GM23338 (cell line): Measurements from ENCODE around the gene TMEM242. TPM values are rescaled to one million over a fixed set of nuclear protein-coding genes. Genes with fewer than 3 reads are reported as not detected.

ENCODE experiments used
- ATAC-seq: fragments of 200-7000 bp; cut with Tn5 transposase; 3 replicates; pipeline ENCODE4 v1.9.1; 2020
- DNase-seq: peaks from one replicate; pipeline ENCODE4 v3.0.0-alpha.2; 2015; ENCODE audit warnings: low spot score
- H2AFZ ChIP-seq: fragments of 200-600 bp; sonication (generic); 2 replicates; pipeline ENCODE4 v1.8.0; 2016; ENCODE audit warnings: antibody characterized with exemption, mild to moderate bottlenecking, moderate library complexity
- H3F3A ChIP-seq: fragments of 200-600 bp; sonication (generic); replicated peaks from 2 replicates; pipeline ENCODE4 v1.8.0; 2017; ENCODE audit warnings: antibody characterized with exemption, mixed run types, low read depth
- H3K27ac ChIP-seq: fragments of 200-600 bp; sonication (generic); 2 replicates; pipeline ENCODE4 v1.6.1; 2016; ENCODE audit warnings: low read depth
- H3K27me3 ChIP-seq: fragments of 200-600 bp; sonication (generic); 2 replicates; pipeline ENCODE4 v1.8.0; 2016; ENCODE audit warnings: mild to moderate bottlenecking, mixed run types, moderate library complexity; ENCODE audit not compliant: insufficient read depth
- H3K36me3 ChIP-seq: fragments of 200-600 bp; sonication (generic); 2 replicates; pipeline ENCODE4 v1.8.0; 2016; ENCODE audit warnings: mild to moderate bottlenecking; ENCODE audit not compliant: insufficient read depth
- H3K4me1 ChIP-seq: fragments of 200-600 bp; sonication (generic); 2 replicates; pipeline ENCODE4 v1.8.0; 2016; ENCODE audit warnings: mild to moderate bottlenecking, moderate library complexity; ENCODE audit not compliant: insufficient read depth
- H3K4me2 ChIP-seq: fragments of 200-600 bp; sonication (generic); 2 replicates; pipeline ENCODE4 v1.7.1; 2017; ENCODE audit warnings: mixed run types
- H3K4me3 ChIP-seq: fragments of 200-600 bp; sonication (generic); 2 replicates; pipeline ENCODE4 v1.6.1; 2016; ENCODE audit warnings: mixed run types
- H3K79me2 ChIP-seq: fragments of 200-600 bp; sonication (generic); replicated peaks from 2 replicates; pipeline ENCODE4 v1.8.0; 2017; ENCODE audit warnings: mild to moderate bottlenecking; ENCODE audit not compliant: insufficient read depth
- H3K9me2 ChIP-seq: fragments of 200-600 bp; sonication (generic); 2 replicates; pipeline ENCODE4 v1.8.0; 2017; ENCODE audit not compliant: insufficient read depth
- H4K20me1 ChIP-seq: fragments of 200-600 bp; sonication (generic); replicated peaks from 2 replicates; pipeline ENCODE4 v1.8.0; 2017; ENCODE audit warnings: mild to moderate bottlenecking; ENCODE audit not compliant: insufficient read depth
- H3K27ac Mint-ChIP-seq: 2 replicates; pipeline ENCODE4 v1.8.0; 2020; ENCODE audit warnings: inconsistent platforms, mild to moderate bottlenecking, moderate library complexity, mixed read lengths
- H3K27me3 Mint-ChIP-seq: 3 replicates; pipeline ENCODE4 v1.8.0; 2022; ENCODE audit warnings: low read depth, mild to moderate bottlenecking, moderate library complexity, mixed read lengths, inconsistent platforms; ENCODE audit not compliant: insufficient read depth, poor library complexity
- H3K36me3 Mint-ChIP-seq: 3 replicates; pipeline ENCODE4 v1.8.0; 2021; ENCODE audit warnings: low read depth, mild to moderate bottlenecking, inconsistent platforms, moderate library complexity, mixed read lengths
- H3K4me1 Mint-ChIP-seq: 3 replicates; pipeline ENCODE4 v1.8.0; 2020; ENCODE audit warnings: mild to moderate bottlenecking, inconsistent platforms, mixed read lengths
- H3K4me3 Mint-ChIP-seq: 3 replicates; pipeline ENCODE4 v1.8.0; 2021; ENCODE audit warnings: moderate library complexity, mild to moderate bottlenecking, inconsistent platforms, mixed read lengths
- H3K9me3 Mint-ChIP-seq: 3 replicates; pipeline ENCODE4 v1.8.0; 2020; ENCODE audit warnings: moderate library complexity, mild to moderate bottlenecking, inconsistent platforms, mixed read lengths
- NANOG ChIP-seq: IDR thresholded peaks from 2 replicates; pipeline ENCODE4 v1.6.1; 2016; ENCODE audit warnings: antibody characterized with exemption, borderline replicate concordance
- POLR2AphosphoS5 ChIP-seq: IDR thresholded peaks from 2 replicates; pipeline ENCODE4 v1.6.1; 2016; ENCODE audit warnings: antibody characterized with exemption, low read depth
- STAT1 ChIP-seq: IDR thresholded peaks from one replicate; pipeline ENCODE4 v1.6.1; 2016; ENCODE audit warnings: antibody characterized with exemption; ENCODE audit not compliant: unreplicated experiment
- ZNF114 ChIP-seq: fragments of 250-450 bp; sonication (Bioruptor Pico); IDR thresholded peaks from 2 replicates; pipeline ENCODE4 v1.5.0; 2020; ENCODE audit warnings: mild to moderate bottlenecking, moderate library complexity
- polyA plus RNA-seq: library from polyadenylated mRNA; unstranded; fragments of >200 nt; fragmentation: Nextera tagmentation; extraction: Ambion mirVana; gene quantifications from 2 replicates; pipeline ENCODE4 v1.2.1, GENCODE V29; 2016
- total RNA-seq: library from RNA; depleted of rRNA; stranded (reverse); fragments of >200 nt; shearing (Covaris generic); gene quantifications from 2 replicates; pipeline ENCODE4 v1.2.3, GENCODE V29; 2014
- TF ChIP-seq, protein P1 (sequence below), 2 experiments: fragments of 200-600 bp in 1 of 2; sonication (generic) in 1 of 2; conservative IDR thresholded peaks; 2 replicates each; pipeline versions ENCODE4 v1.5.1 to v1.6.1; 2016 to 2017; ENCODE audit warnings: antibody characterized with exemption in 2 of 2, low read depth in 2 of 2, mild to moderate bottlenecking in 2 of 2, moderate library complexity in 1 of 2
- TF ChIP-seq, protein P2 (sequence below): IDR thresholded peaks from 2 replicates; pipeline ENCODE4 v1.6.1; 2016; ENCODE audit warnings: antibody characterized with exemption

Gene TMEM242
- total and polyA plus RNA-seq, 2 experiments from 2014 or later = 3.7 to 9.7 TPM

DNA sequence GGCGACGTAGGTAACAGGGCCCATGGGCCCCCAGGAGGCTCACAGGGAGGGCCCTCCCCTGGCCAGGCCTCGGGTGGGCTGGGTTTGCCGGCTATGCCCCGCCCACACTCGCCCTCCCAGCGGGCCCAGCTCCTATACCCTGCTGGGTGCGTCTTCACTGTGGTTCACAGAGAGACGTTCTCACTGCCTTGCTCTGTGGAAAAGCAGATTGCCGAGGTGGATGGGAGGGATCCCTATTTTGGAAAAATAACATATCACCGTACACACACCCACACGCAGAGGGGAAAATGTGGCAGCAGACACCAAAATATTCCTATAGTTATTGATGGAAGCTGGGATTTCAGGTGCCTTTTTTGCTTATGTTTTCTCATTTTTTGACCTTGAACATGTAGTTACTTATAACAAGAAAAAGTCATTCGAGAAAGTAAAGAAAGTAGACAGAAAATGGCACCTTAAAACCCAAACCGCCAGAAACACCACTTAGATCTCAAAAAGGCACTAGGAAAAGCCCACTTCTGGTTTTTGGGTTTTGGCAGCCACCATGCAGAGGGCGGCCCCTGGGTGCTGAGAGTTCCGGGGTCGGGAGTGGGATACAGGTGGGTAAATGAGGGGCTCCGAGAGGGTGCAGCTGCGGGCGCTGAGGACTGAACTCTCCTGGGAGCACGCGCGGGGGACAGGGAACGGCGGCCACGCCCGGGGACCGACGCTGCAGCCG, 49.4 kb downstream of the TMEM242 start:
- no peak overlapping the region for H3K27ac Mint-ChIP-seq

DNA sequence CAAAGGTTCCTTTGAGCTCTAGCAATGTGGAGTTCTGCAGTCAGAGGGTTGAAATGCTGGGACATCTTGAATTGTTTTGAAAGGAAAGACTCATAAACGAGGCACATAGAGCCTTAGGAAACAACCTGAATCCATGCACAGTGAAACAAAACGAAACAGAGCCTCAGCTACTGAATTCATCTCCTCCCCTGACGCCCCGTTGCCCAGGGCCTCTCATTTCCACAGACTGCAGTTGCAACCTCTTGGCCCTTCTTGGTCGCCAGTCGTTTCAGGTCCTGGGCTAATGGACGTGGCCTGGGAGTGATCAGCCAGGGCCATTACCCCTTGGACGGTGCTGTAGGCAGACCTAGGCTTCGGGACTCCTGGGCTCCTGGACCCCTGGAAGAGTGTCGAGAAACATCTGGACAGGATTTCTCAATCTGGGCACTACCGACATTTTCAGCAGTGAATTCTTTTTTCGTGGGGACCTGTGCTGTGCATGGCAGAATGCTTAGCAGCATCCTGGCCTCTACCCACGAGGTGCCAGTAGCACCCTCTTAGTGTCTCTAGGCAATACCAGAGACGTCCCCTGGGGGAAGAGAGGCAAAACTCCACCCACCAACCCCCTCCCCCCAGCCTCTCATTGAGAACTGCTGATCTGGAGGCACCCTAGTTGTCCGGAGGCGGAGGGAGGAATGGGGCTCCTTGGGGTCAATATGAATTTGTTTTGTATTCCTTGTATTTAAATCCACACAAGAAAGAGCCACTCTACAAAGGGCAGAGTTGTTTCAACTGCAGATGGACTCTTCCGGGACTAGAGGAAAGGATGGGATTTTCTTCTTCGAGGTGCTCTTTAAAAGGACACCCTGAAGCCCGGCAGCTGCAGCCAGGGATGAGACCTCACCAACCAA, 50.2 kb downstream of the TMEM242 start:
- no peak overlapping the region for H3K27ac ChIP-seq
- DNase-seq (peak; percentile 65), ATAC-seq (peak; percentile 47)
- peaks cover 21% of the 10 kb centered on the region for H3K27me3 ChIP-seq
- H3K27me3 Mint-ChIP-seq = peaks cover 14% of the 10 kb centered on the region
- peak overlapping the region; percentile 97 for H2AFZ ChIP-seq
- peaks cover 6% of the 10 kb centered on the region; the same call in 1 of the 3 replicates for H3K36me3 Mint-ChIP-seq
- peak overlapping the region; percentile 48; the same call in 2 of the 3 replicates for H3K4me3 Mint-ChIP-seq
- no peak for TF ChIP-seq NANOG
- TF ChIP-seq, protein P1, sequence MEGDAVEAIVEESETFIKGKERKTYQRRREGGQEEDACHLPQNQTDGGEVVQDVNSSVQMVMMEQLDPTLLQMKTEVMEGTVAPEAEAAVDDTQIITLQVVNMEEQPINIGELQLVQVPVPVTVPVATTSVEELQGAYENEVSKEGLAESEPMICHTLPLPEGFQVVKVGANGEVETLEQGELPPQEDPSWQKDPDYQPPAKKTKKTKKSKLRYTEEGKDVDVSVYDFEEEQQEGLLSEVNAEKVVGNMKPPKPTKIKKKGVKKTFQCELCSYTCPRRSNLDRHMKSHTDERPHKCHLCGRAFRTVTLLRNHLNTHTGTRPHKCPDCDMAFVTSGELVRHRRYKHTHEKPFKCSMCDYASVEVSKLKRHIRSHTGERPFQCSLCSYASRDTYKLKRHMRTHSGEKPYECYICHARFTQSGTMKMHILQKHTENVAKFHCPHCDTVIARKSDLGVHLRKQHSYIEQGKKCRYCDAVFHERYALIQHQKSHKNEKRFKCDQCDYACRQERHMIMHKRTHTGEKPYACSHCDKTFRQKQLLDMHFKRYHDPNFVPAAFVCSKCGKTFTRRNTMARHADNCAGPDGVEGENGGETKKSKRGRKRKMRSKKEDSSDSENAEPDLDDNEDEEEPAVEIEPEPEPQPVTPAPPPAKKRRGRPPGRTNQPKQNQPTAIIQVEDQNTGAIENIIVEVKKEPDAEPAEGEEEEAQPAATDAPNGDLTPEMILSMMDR (conservative IDR thresholded peaks at IDR 0.05; ENCODE audit: low read depth in 2 of 2) = peak; percentile 3 to 20; a peak in 1 of 4 replicates
- H3F3A ChIP-seq = 0 out of 2 replicates have a peak, but pooled peaks cover 3% of the 10 kb centered on the region
- H3K36me3 ChIP-seq = no peaks in the 10 kb centered on the region
- H3K4me2 ChIP-seq = peak overlapping the region; percentile 92
- H3K9me3 Mint-ChIP-seq = peaks cover 9% of the 10 kb centered on the region
- H3K4me1 Mint-ChIP-seq = peaks cover 22% of the 10 kb centered on the region
- no peaks in the 10 kb centered on the region for H3K9me2 ChIP-seq
- peaks cover 11% of the 10 kb centered on the region; the same call in 1 of the 2 replicates for H3K4me1 ChIP-seq
- H4K20me1 ChIP-seq = no peaks in the 10 kb centered on the region
- no peak overlapping the region for H3K27ac Mint-ChIP-seq
- peak overlapping the region; percentile 73 for H3K4me3 ChIP-seq
- no peaks in the 10 kb centered on the region for H3K79me2 ChIP-seq

More for the DNA sequence above, 49.4 kb downstream of the TMEM242 start:
- Histone ChIP-seq H2AFZ (peak overlapping the region; percentile 97), H3K4me2 (peak overlapping the region; percentile 92), H3K79me2 (no peaks in the 10 kb centered on the region), H3K4me1 (peaks cover 11% of the 10 kb centered on the region; the same call in 1 of the 2 replicates), H3F3A (0 out of 2 replicates have a peak, but pooled peaks cover 3% of the 10 kb centered on the region), H3K4me3 (peak overlapping the region; percentile 73), H3K27ac (no peak overlapping the region), H3K9me2 (no peaks in the 10 kb centered on the region), H4K20me1 (no peaks in the 10 kb centered on the region), H3K27me3 (peaks cover 21% of the 10 kb centered on the region), H3K36me3 (no peaks in the 10 kb centered on the region)
- Mint-ChIP-seq H3K36me3 (peaks cover 6% of the 10 kb centered on the region; the same call in 1 of the 3 replicates), H3K4me3 (peak overlapping the region; percentile 71), H3K4me1 (peaks cover 22% of the 10 kb centered on the region), H3K27me3 (peaks cover 14% of the 10 kb centered on the region), H3K9me3 (peaks cover 9% of the 10 kb centered on the region)
- TF ChIP-seq POLR2AphosphoS5 (0 out of 2 replicates have a peak, but pooled peaks have one; percentile 24), ZNF114 (CRISPR knock-in tag) (no peak), STAT1 (no peak)
- TF ChIP-seq, protein P2, sequence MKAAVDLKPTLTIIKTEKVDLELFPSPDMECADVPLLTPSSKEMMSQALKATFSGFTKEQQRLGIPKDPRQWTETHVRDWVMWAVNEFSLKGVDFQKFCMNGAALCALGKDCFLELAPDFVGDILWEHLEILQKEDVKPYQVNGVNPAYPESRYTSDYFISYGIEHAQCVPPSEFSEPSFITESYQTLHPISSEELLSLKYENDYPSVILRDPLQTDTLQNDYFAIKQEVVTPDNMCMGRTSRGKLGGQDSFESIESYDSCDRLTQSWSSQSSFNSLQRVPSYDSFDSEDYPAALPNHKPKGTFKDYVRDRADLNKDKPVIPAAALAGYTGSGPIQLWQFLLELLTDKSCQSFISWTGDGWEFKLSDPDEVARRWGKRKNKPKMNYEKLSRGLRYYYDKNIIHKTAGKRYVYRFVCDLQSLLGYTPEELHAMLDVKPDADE = no peak
- ATAC-seq (peak; percentile 61), DNase-seq (peak; percentile 43)
